GM12878 (cell line): ENCODE data around the gene OR6B2. TPM values are rescaled to one million over a fixed set of nuclear protein-coding genes. Genes with fewer than 3 reads are reported as not detected.

Experiments used
- ATAC-seq: fragments of 200-7000 bp; cut with Tn5 transposase; 3 replicates; pipeline ENCODE4 v1.9.1; 2020; ENCODE audit warnings: mild to moderate bottlenecking, moderate library complexity
- BruUV-seq: library from RNA; stranded (reverse); fragments of 400-500 nt; replicated peaks from 2 replicates; lab custom pipeline; 2021; lab: Mats Ljungman, UMichigan
- CTCF ChIA-PET: fragments of 300-600 bp; sonication (Branson Sonifier 250); formaldehyde crosslinking; extraction: SDS; loops from one replicate; lab custom pipeline; 2021; ENCODE audit warnings: inconsistent platforms; lab: Yijun Ruan, JAX
- POLR2A ChIA-PET: fragments of 350-600 bp; formaldehyde crosslinking; extraction: SDS; loops from one replicate; lab custom pipeline; 2021; ENCODE audit warnings: inconsistent platforms; lab: Charles Lee
- RAD21 ChIA-PET: fragments of 300-600 bp; sonication (Branson Sonifier 250); formaldehyde crosslinking; loops from one replicate; lab custom pipeline; 2023; ENCODE audit warnings: antibody characterized with exemption; ENCODE audit not compliant: unreplicated experiment; lab: Charles Lee
- SMC1A ChIA-PET: fragments of 300-600 bp; sonication (Branson Sonifier 250); formaldehyde crosslinking; loops from one replicate; lab custom pipeline; 2023; ENCODE audit not compliant: unreplicated experiment, uncharacterized antibody; lab: Charles Lee
- DNase-seq: peaks from one replicate; pipeline ENCODE4 v3.0.0-alpha.2; 2011; ENCODE audit warnings: low read depth, low spot score
- FAIRE-seq: peaks from 3 replicates; lab custom pipeline; 2011; peaks lifted over from hg19 to GRCh38; lab: Jason Lieb, UNC
- H2AFZ ChIP-seq: 2 replicates; pipeline ENCODE4 v1.6.0; 2011; ENCODE audit warnings: low read depth, low read length, control low read depth; ENCODE audit not compliant: control insufficient read depth
- H3K27ac ChIP-seq: 2 replicates; pipeline ENCODE4 v1.5.1; 2011; ENCODE audit warnings: control low read depth; ENCODE audit not compliant: control insufficient read depth, insufficient read depth
- H3K27me3 ChIP-seq, 2 experiments: replicated peaks in 1 of 2; 2 replicates each; pipeline versions ENCODE4 v1.6.0 to v1.6.1; 2011; ENCODE audit warnings: low read length in 1 of 2; ENCODE audit not compliant: control insufficient read depth in 2 of 2, insufficient read depth in 2 of 2
- H3K36me3 ChIP-seq, 2 experiments: 2 replicates each; pipeline ENCODE4 v1.5.1; 2011; ENCODE audit warnings: low read length in 1 of 2; ENCODE audit not compliant: control insufficient read depth in 2 of 2, insufficient read depth in 2 of 2
- H3K4me1 ChIP-seq: 2 replicates; pipeline ENCODE4 v1.6.1; 2011; ENCODE audit warnings: mild to moderate bottlenecking, low read length, moderate library complexity, mixed read lengths; ENCODE audit not compliant: control insufficient read depth, insufficient read depth
- H3K4me2 ChIP-seq: 2 replicates; pipeline ENCODE4 v1.6.0; 2011; ENCODE audit warnings: control low read depth; ENCODE audit not compliant: control insufficient read depth, insufficient read depth
- H3K4me3 ChIP-seq: fragments of 200-600 bp; sonication (generic); 2 replicates; pipeline ENCODE4 v1.5.1; 2016
- H3K79me2 ChIP-seq: 2 replicates; pipeline ENCODE4 v1.6.0; 2011; ENCODE audit warnings: low read length; ENCODE audit not compliant: control insufficient read depth, insufficient read depth
- H3K9ac ChIP-seq: 2 replicates; pipeline ENCODE4 v1.8.0; 2011; ENCODE audit warnings: low read length, control low read depth, mixed read lengths; ENCODE audit not compliant: control insufficient read depth, insufficient read depth
- H3K9me3 ChIP-seq: replicated peaks from 3 replicates; pipeline ENCODE4 v1.5.1; 2011; ENCODE audit warnings: mild to moderate bottlenecking, low read length; ENCODE audit not compliant: control insufficient read depth, insufficient read depth
- H4K20me1 ChIP-seq: 2 replicates; pipeline ENCODE4 v1.6.0; 2011; ENCODE audit not compliant: control insufficient read depth, insufficient read depth
- CBX3 ChIP-seq: fragments of 200-600 bp; sonication (generic); IDR thresholded peaks from 2 replicates; pipeline ENCODE4 v1.6.1; 2016; ENCODE audit warnings: low read depth, borderline replicate concordance
- CBX5 ChIP-seq: sonication (generic); IDR thresholded peaks from 2 replicates; pipeline ENCODE4 v1.6.1; 2016; ENCODE audit warnings: low read depth, moderate library complexity, mild to moderate bottlenecking, inconsistent platforms
- E2F8 ChIP-seq: fragments of 450-650 bp; IDR thresholded peaks from 2 replicates; pipeline ENCODE4 v1.6.1; 2018; ENCODE audit warnings: mild to moderate bottlenecking, low read depth, moderate library complexity; ENCODE audit not compliant: partially characterized antibody
- FOS ChIP-seq: IDR thresholded peaks from 3 replicates; pipeline ENCODE4 v1.6.1; 2011; ENCODE audit warnings: borderline replicate concordance; ENCODE audit not compliant: insufficient read length; ENCODE audit errors: extremely low read depth
- IRF4 ChIP-seq: IDR thresholded peaks from 2 replicates; pipeline ENCODE4 v1.6.1; 2011; ENCODE audit warnings: low read depth, low read length
- JUNB ChIP-seq: IDR thresholded peaks from 2 replicates; pipeline ENCODE4 v1.6.1; 2016; ENCODE audit warnings: antibody characterized with exemption, mild to moderate bottlenecking
- LARP7 ChIP-seq: fragments of 450-650 bp; IDR thresholded peaks from 2 replicates; pipeline ENCODE4 v1.6.1; 2017; ENCODE audit warnings: mild to moderate bottlenecking
- MTA2 ChIP-seq: fragments of 450-650 bp; IDR thresholded peaks from 2 replicates; pipeline ENCODE4 v1.6.1; 2016; ENCODE audit warnings: low read depth, mild to moderate bottlenecking, moderate library complexity
- MXI1 ChIP-seq: fragments of 150-350 bp; IDR thresholded peaks from 2 replicates; pipeline ENCODE4 v1.6.1; 2011; ENCODE audit warnings: low read depth, mild to moderate bottlenecking, inconsistent platforms, low read length, improper control_type of control experiment
- NBN ChIP-seq: fragments of 450-650 bp; IDR thresholded peaks from 2 replicates; pipeline ENCODE4 v1.6.1; 2016
- NRF1 ChIP-seq: conservative IDR thresholded peaks from 2 replicates; pipeline ENCODE4 v1.6.1; 2011; ENCODE audit warnings: mild to moderate bottlenecking, low read depth, low read length, improper control_type of control experiment
- RAD21 ChIP-seq: IDR thresholded peaks from 2 replicates; pipeline ENCODE4 v1.6.1; 2011; ENCODE audit warnings: mild to moderate bottlenecking, low read depth, low read length, moderate library complexity; ENCODE audit not compliant: insufficient read depth
- REST ChIP-seq: IDR thresholded peaks from 2 replicates; pipeline ENCODE4 v1.6.1; 2012; ENCODE audit warnings: mild to moderate bottlenecking, low read depth, low read length
- RFX5 ChIP-seq: IDR thresholded peaks from 2 replicates; pipeline ENCODE4 v1.6.1; 2011; ENCODE audit warnings: low read depth, low read length, improper control_type of control experiment
- SREBF1 ChIP-seq: IDR thresholded peaks from 2 replicates; pipeline ENCODE4 v1.6.1; 2012; ENCODE audit warnings: mild to moderate bottlenecking, low read length
- SREBF2 ChIP-seq: IDR thresholded peaks from 2 replicates; pipeline ENCODE4 v1.6.1; 2012; ENCODE audit warnings: mild to moderate bottlenecking, low read length
- ZBED1 ChIP-seq: IDR thresholded peaks from 2 replicates; pipeline ENCODE4 v1.6.1; 2016; ENCODE audit warnings: borderline replicate concordance
- WGBS: methylation state at CpG from one replicate; pipeline ENCODE4 v1.1.6; 2016; ENCODE audit warnings: low lambda C conversion rate; ENCODE audit not compliant: insufficient replicate concordance, insufficient coverage; ENCODE audit errors: missing lambda C conversion rate; 5-methylcytosine and 5-hydroxymethylcytosine counted together
- in situ Hi-C: fragments of 300-500 bp; cut with MboI; formaldehyde crosslinking; loops from 9 replicates; pipeline ENCODE4 v1.14.3; 2018; ENCODE audit warnings: mixed read lengths
- intact Hi-C: fragments of 100-400 bp; cut with micrococcal nuclease; formaldehyde crosslinking; loops from one replicate; pipeline ENCODE4 v1.14.2; 2022; ENCODE audit not compliant: unreplicated experiment
- polyA plus RNA-seq, 11 experiments: library from polyadenylated mRNA; depleted of rRNA in 4 of 11; unstranded in 6 of 11; stranded (reverse) in 5 of 11; fragments of >200 nt; fragmentation: Nextera tagmentation in 4 of 11; fragmentation: Illumina TruSeq in 1 of 11; extraction: Ambion mirVana in 4 of 11; extraction: Trizol in 1 of 11; gene quantifications; 1 replicate in 1 of 11; 2 replicates in 10 of 11; pipeline versions ENCODE4 v1.2.1 to v1.2.3, GENCODE V29; 2011 to 2016; ENCODE audit warnings: inconsistent platforms in 2 of 11, missing spikeins in 2 of 11, low read depth in 1 of 11
- total RNA-seq, 4 experiments: library from RNA; depleted of rRNA in 3 of 4; stranded (reverse); fragments of >200 nt in 3 of 4; fragmentation: Illumina TruSeq in 1 of 4; extraction: Trizol in 1 of 4; gene quantifications; 2 replicates each; pipeline versions ENCODE4 v1.2.1 to v1.2.3, GENCODE V29; 2013 to 2021
- TF ChIP-seq, protein P1 (sequence below): fragments of 450-650 bp; IDR thresholded peaks from 2 replicates; pipeline ENCODE4 v1.6.1; 2017; ENCODE audit warnings: antibody characterized with exemption, mild to moderate bottlenecking, moderate library complexity

Gene OR6B2
- total and polyA plus RNA-seq, 10 of the 15 experiments (the other 5 are each of a cell fraction or from before 2014, with no cell fraction given) = not detected

DNA sequence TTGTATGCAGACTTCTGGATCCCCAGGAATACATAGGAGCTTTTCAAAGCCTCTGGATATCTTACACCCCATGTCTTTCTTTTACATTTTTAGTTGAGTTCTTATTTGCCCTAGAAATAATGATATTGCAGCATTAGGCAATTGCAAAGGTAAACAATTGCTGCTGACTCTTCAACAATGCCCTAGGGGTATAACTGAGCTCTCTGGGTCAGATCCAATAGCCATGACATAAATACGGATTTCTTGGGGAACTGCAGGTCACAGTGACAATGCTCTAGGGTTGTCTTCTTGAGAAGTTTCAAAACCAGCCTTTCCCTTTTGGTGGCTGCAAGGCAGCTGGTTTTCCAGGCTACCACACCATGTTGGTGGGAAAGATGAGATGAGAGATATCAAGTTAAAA is 39.6 kb upstream of the OR6B2 start:
- WGBS = 0% methylated on average over 1 of the region's 1 CpG
- Histone ChIP-seq H3K4me2 (no peak overlapping the region), H3K27me3 (peaks cover 0 to 2% of the 10 kb centered on the region in 2 experiments; a peak in 1 of 4 replicates), H3K27ac (no peak overlapping the region), H3K79me2 (no peaks in the 10 kb centered on the region), H3K36me3 (no peaks in the 10 kb centered on the region), H3K4me3 (no peak overlapping the region), H3K9ac (no peak overlapping the region), H2AFZ (no peak overlapping the region), H3K9me3 (no peaks in the 10 kb centered on the region), H4K20me1 (no peaks in the 10 kb centered on the region), H3K4me1 (no peaks in the 10 kb centered on the region)
- POLR2A ChIA-PET = no interaction called here
- SMC1A ChIA-PET = interaction anchor here (2.1 kb wide), 1 partner anchor 8 kb away, joined by 6 read pairs; no protein-coding TSS in a partner anchor
- ATAC-seq (no peak), DNase-seq (no peak), FAIRE-seq (no peak)
- CTCF ChIA-PET = interaction anchor here (1.0 kb wide), 1 partner anchor 9 kb away, joined by 3 read pairs; no protein-coding TSS in a partner anchor
- RAD21 ChIA-PET = no interaction called here
- no TSS peak for BruUV-seq
- intact Hi-C loops = no loop called here
- in situ Hi-C loops = loop anchor here (10.0 kb wide), 1 partner anchor 375 kb away; no protein-coding TSS in a partner anchor
- TF ChIP-seq REST (no peak), MXI1 (no peak), RAD21 (no peak), MTA2 (no peak), CBX5 (no peak), NRF1 (no peak), RFX5 (no peak), ZBED1 (no peak), SREBF2 (no peak), FOS (no peak), IRF4 (no peak), NBN (no peak), CBX3 (no peak), JUNB (no peak), LARP7 (no peak), E2F8 (no peak), SREBF1 (no peak)
- TF ChIP-seq, protein P1, sequence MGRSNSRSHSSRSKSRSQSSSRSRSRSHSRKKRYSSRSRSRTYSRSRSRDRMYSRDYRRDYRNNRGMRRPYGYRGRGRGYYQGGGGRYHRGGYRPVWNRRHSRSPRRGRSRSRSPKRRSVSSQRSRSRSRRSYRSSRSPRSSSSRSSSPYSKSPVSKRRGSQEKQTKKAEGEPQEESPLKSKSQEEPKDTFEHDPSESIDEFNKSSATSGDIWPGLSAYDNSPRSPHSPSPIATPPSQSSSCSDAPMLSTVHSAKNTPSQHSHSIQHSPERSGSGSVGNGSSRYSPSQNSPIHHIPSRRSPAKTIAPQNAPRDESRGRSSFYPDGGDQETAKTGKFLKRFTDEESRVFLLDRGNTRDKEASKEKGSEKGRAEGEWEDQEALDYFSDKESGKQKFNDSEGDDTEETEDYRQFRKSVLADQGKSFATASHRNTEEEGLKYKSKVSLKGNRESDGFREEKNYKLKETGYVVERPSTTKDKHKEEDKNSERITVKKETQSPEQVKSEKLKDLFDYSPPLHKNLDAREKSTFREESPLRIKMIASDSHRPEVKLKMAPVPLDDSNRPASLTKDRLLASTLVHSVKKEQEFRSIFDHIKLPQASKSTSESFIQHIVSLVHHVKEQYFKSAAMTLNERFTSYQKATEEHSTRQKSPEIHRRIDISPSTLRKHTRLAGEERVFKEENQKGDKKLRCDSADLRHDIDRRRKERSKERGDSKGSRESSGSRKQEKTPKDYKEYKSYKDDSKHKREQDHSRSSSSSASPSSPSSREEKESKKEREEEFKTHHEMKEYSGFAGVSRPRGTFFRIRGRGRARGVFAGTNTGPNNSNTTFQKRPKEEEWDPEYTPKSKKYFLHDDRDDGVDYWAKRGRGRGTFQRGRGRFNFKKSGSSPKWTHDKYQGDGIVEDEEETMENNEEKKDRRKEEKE = no peak
